Progenitor cell of endocrine pancreas (in vitro differentiated cells): ENCODE results near the gene NFKBIZ. TPM values are rescaled to one million over a fixed set of nuclear protein-coding genes. Genes with fewer than 3 reads are reported as not detected.

ENCODE experiments used
- DNase-seq: peaks from one replicate; pipeline ENCODE4 v3.0.0; 2021; ENCODE audit warnings: low spot score; ENCODE audit not compliant: unreplicated experiment
- H3K27ac Mint-ChIP-seq: 2 replicates; pipeline ENCODE4 v1.8.0; 2021; ENCODE audit warnings: mild to moderate bottlenecking, moderate library complexity, mixed read lengths
- H3K27me3 Mint-ChIP-seq: 2 replicates; pipeline ENCODE4 v1.8.0; 2021; ENCODE audit warnings: mixed read lengths
- H3K36me3 Mint-ChIP-seq: 2 replicates; pipeline ENCODE4 v1.8.0; 2022; ENCODE audit warnings: mixed read lengths; ENCODE audit not compliant: insufficient read depth
- H3K4me1 Mint-ChIP-seq: 2 replicates; pipeline ENCODE4 v1.8.0; 2021; ENCODE audit warnings: low read depth, mixed read lengths
- H3K4me3 Mint-ChIP-seq: 2 replicates; pipeline ENCODE4 v1.8.0; 2021; ENCODE audit warnings: low read depth, mild to moderate bottlenecking, moderate library complexity, mixed read lengths
- H3K9me3 Mint-ChIP-seq: 2 replicates; pipeline ENCODE4 v1.8.0; 2021; ENCODE audit warnings: low read depth, mixed read lengths
- long read RNA-seq: library from polyadenylated mRNA; unstranded; transcript quantifications from one replicate; pipeline ENCODE4 v2.0.0, GENCODE V29; 2020
- total RNA-seq: library from RNA; stranded (reverse); gene quantifications from 2 replicates; pipeline ENCODE4 v1.2.1, GENCODE V29; 2021
- TF ChIP-seq, protein P1 (sequence below): fragments of 200-600 bp; sonication (generic); IDR thresholded peaks from one replicate; pipeline ENCODE4 v1.5.0; 2021; ENCODE audit warnings: antibody characterized with exemption, mild to moderate bottlenecking; ENCODE audit not compliant: unreplicated experiment

Gene NFKBIZ
- total RNA-seq, result 13.3 and 13.5 TPM in 2 replicates
- long read RNA-seq, partial matches to known transcripts, result 5 of 10 reads
- long read RNA-seq, other reads (novel, unspliced or antisense), result 3 of 10 reads

DNA sequence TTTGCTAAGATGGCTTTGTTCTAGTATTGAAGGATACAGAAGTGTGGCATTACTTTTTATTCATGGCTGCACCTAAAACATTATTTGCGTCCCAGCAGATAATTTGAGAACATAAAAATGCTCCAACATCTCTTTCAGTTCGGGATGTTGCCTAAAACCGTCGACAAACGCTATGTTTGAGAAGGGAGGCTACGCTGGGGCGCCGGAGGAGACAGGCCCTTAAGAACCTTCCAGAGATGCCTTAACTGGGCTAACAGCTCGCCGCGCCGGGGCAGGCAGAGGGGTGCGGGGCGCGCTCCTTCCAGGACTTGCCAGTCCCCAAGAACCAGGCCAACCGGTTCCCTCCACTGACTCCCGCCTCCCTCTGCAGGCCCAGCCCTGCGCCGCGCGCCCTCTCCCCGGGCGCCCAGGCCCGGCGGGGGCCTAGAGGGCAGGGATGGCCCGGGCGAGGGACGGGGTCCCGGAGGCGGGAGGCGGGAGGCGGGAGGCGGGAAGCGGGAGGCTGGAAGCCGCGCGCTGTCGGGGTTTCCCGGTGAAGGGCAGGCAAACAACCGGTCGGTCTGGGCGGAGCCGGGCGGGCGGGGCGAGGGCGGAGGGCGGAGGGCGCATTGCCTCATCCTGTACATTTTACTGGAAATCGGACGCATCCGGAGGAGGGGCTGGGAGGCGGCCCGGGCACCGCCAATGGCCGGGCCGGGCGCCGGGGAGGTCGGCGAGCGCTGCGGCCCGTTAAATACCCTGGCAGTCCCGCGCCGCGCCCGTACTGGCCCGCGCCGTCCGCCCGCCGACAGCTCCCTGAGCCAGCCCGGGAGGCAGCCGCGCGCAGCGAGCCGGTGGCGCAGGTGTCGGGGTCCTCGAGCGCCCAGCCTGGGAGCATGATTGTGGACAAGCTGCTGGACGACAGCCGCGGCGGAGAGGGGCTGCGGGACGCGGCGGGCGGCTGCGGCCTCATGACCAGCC, at the start of gene NFKBIZ:
TSS of gene NFKBIZ (plus strand) at position 761 of the 960 bp plus-strand sequence. CDS start at position 876, 115 bp downstream.
- Mint-ChIP-seq H3K36me3 (peaks cover 23% of the 10 kb centered on the region), H3K4me1 (peaks cover 37% of the 10 kb centered on the region), H3K9me3 (no peaks in the 10 kb centered on the region), H3K4me3 (peak within 1 kb of the TSS; percentile 96), H3K27ac (peak within 1 kb of the TSS; percentile 95), H3K27me3 (no peaks in the 10 kb centered on the region)
- peak; percentile 83 for DNase-seq
- TF ChIP-seq, protein P1, sequence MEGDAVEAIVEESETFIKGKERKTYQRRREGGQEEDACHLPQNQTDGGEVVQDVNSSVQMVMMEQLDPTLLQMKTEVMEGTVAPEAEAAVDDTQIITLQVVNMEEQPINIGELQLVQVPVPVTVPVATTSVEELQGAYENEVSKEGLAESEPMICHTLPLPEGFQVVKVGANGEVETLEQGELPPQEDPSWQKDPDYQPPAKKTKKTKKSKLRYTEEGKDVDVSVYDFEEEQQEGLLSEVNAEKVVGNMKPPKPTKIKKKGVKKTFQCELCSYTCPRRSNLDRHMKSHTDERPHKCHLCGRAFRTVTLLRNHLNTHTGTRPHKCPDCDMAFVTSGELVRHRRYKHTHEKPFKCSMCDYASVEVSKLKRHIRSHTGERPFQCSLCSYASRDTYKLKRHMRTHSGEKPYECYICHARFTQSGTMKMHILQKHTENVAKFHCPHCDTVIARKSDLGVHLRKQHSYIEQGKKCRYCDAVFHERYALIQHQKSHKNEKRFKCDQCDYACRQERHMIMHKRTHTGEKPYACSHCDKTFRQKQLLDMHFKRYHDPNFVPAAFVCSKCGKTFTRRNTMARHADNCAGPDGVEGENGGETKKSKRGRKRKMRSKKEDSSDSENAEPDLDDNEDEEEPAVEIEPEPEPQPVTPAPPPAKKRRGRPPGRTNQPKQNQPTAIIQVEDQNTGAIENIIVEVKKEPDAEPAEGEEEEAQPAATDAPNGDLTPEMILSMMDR, result no peak

DNA sequence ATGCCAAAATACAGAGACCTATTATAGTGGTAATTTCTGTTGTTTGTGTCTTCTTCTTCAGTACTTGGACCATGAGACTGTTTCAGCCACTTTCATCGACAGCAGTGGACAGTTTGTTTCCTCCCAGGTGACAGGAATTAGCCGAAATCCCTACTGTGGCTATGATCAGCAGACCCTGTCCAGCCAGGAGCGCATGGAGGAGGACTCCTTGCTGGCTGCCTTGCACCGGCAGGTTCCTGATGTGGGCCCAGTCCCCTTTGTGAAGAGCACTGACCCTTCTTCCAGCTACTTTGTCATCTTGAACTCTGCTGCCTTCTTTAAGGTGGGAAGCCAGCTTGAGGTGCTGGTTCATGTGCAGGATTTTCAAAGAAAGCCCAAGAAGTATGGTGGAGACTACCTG, 48.1 kb upstream of the NFKBIZ start:
- H3K36me3 Mint-ChIP-seq, result peaks cover 8% of the 10 kb centered on the region
- no peaks in the 10 kb centered on the region for H3K27me3 Mint-ChIP-seq
- H3K9me3 Mint-ChIP-seq, result peaks cover 4% of the 10 kb centered on the region
- DNase-seq, result no peak
- TF ChIP-seq, protein P1, result no peak
- no peak overlapping the region for H3K4me3 Mint-ChIP-seq
- no peak overlapping the region for H3K27ac Mint-ChIP-seq
- H3K4me1 Mint-ChIP-seq, result no peaks in the 10 kb centered on the region

- TF ChIP-seq, protein P1, result no peak
- DNase-seq, result no peak
- H3K4me1 Mint-ChIP-seq, result no peaks in the 10 kb centered on the region
- no peak overlapping the region for H3K27ac Mint-ChIP-seq
- peaks cover 4% of the 10 kb centered on the region for H3K9me3 Mint-ChIP-seq
- H3K36me3 Mint-ChIP-seq, result peaks cover 8% of the 10 kb centered on the region
- no peaks in the 10 kb centered on the region for H3K27me3 Mint-ChIP-seq
- H3K4me3 Mint-ChIP-seq, result no peak overlapping the region
These were observed 47.1 kb upstream of the NFKBIZ start for GRCh38 chr3:101802179-101802578.

GRCh38 chr3:101803173-101803782, 46.0 kb upstream of the NFKBIZ start:
- TF ChIP-seq, protein P1, result peak; percentile 87
- Mint-ChIP-seq H3K27ac (no peak overlapping the region), H3K27me3 (no peaks in the 10 kb centered on the region), H3K9me3 (peaks cover 4% of the 10 kb centered on the region), H3K36me3 (peaks cover 5% of the 10 kb centered on the region), H3K4me1 (no peaks in the 10 kb centered on the region), H3K4me3 (no peak overlapping the region)
- no peak for DNase-seq

DNA sequence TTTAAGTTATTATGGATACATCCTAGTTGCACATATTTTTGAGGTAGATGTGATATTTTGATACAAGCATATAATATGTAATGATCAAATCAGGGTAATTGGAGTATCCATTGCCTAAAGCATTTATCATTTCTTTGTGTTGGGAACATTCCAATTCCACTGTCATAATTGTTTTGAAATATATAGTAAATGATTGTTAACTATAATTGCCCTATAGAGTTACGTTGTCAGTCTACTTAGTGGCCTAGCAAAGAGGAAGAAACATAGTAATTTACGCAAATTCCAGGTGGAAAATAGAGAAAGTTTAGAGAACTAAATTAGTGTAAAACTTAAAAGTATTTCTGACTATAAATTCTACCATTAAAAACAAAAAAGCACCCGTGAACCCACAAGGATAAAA, 45.4 kb upstream of the NFKBIZ start:
- TF ChIP-seq, protein P1, result no peak
- no peak overlapping the region for H3K4me3 Mint-ChIP-seq
- H3K27ac Mint-ChIP-seq, result no peak overlapping the region
- H3K9me3 Mint-ChIP-seq, result peaks cover 4% of the 10 kb centered on the region
- H3K4me1 Mint-ChIP-seq, result peaks cover under 1% of the 10 kb centered on the region
- H3K36me3 Mint-ChIP-seq, result peaks cover 4% of the 10 kb centered on the region
- DNase-seq, result no peak
- no peaks in the 10 kb centered on the region for H3K27me3 Mint-ChIP-seq
